ENCODE measurements around the gene CNNM2. TPM values are rescaled to one million over a fixed set of nuclear protein-coding genes. Genes with fewer than 3 reads are reported as not detected.
"Not testable (repeated sequence)": the region's sequence is repeated elsewhere in the genome, so short reads cannot be mapped to it uniquely, and the experiment has no call there.

CNNM2 gene
- polyA plus RNA-seq, 3 donors, result 1.0 to 3.2 (median 1.9) TPM

DNA sequence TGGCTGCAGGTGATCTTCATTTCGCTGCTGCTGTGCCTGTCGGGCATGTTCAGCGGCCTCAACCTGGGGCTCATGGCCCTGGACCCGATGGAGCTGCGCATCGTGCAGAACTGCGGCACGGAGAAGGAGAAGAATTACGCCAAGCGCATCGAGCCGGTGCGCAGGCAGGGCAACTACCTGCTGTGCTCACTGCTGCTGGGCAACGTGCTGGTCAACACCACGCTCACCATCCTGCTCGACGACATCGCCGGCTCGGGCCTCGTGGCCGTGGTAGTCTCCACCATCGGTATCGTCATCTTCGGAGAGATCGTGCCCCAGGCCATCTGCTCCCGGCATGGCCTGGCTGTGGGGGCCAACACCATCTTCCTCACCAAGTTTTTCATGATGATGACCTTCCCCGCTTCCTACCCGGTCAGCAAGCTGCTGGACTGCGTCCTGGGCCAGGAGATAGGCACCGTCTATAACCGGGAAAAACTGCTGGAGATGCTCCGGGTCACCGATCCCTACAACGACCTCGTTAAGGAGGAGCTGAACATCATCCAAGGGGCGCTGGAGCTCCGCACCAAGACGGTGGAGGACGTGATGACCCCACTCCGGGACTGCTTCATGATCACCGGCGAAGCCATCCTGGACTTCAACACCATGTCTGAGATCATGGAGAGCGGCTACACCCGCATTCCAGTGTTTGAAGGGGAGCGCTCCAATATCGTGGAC lies 1.3 kb downstream of the CNNM2 start:
- 24 to 33% (median 28%) methylated on average over 46 to 47 of the region's 47 CpGs for WGBS, 3 donors
- no peak overlapping the region for H3K27ac ChIP-seq (ENCODE audit: low read depth, low read length)

DNA sequence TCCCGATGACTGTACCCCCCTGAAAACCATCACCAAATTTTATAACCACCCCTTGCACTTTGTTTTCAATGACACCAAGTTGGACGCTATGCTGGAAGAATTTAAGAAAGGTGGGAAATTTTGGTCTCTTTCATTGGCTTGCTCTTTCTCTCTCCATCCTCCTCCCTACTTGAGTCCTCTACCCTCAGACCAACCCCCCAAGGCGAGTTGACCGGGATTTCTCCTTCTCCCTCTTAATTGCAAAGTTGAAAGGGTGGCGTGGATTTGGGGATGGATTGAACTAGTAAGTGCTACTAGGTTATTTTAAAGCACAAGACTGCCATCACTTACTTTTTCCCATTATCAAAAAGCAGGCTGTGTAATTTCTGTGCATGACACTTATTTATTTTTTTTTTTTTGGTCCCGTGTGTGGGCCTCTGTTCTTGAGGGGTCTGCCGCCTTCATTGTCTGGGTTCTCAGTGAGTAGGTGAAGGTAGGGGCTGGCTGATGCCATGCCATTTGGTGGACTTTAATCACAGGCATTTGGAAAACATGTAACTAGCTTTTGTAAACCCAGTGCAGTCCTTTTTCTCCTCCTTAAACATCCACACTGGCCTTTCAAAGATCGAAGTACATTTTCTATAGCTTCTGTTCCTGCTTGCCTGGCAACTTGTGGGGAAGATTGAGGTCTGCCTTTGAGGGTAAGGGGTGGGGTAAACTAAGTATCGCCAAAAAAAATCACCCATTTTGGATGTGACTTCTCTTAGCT lies 2.1 kb downstream of the CNNM2 start:
- 61 to 66% (median 62%) methylated on average over 9 of the region's 9 CpGs for WGBS, 3 donors

GRCh38 chr10:102923601-102924000 lies 5.5 kb downstream of the CNNM2 start:
- H3K27ac ChIP-seq (ENCODE audit: low read depth, low read length), result no peak overlapping the region

More for the DNA sequence above, 2.1 kb downstream of the CNNM2 start:
- H3K27ac ChIP-seq (ENCODE audit: low read depth, low read length), result no peak overlapping the region

DNA sequence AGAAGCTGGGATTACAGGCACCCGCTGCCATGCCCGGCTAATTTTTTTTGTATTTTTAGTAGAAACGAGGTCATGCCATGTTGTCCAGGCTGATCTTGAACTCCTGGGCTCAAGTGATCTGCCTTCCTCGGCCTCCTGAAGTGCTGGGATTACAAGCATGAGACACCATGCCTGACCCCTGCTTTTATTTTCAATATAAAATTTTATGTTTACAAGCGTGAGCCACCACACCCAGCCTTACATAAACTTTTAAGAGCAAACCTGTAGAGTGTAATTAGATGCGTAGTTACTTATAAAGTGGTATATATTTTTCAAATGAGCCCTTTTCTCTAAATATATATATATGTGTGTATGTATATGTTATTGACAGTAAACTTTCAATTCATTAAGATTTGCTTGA lies 8.7 kb downstream of the CNNM2 start:
- 93 to 95% (median 93%) methylated on average over 6 of the region's 6 CpGs for WGBS, 3 donors
- H3K27ac ChIP-seq (ENCODE audit: low read depth, low read length), result no peak overlapping the region

DNA sequence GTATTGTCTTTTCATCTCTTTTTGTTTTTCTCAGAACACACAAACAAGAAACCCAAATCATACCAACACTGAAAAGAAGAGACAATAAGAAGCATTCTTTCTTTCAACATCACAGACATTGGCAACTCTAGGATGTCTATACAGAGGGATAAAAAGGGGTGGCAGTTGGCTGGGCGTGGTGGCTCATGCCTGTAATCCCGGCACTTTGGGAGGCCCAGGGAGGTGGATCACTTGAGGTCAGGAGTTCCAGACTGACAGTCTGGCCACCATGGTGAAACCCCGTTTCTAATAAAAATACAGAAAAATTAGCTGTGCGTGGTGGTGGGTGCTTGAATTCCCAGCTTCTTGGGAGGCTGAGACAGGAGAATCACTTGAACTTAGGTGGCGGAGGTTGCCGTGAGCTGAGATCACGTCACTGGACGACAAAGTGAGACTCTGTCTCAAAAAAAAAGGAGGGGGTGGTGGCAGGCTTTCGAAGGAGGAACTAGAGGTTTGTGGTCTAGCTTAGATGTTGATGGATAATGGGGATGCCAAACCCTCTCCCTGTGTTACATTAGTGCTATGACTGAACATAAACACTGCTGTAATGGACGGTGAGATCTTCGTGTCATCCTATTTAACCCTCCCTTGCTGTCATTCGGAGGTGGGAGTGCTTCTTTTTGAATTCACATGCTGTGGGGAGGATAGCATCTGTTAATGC lies 9.4 kb downstream of the CNNM2 start:
- 52 to 90% (median 62%) methylated on average over 12 of the region's 12 CpGs for WGBS, 3 donors
- no peak overlapping the region for H3K27ac ChIP-seq (ENCODE audit: low read depth, low read length)

DNA sequence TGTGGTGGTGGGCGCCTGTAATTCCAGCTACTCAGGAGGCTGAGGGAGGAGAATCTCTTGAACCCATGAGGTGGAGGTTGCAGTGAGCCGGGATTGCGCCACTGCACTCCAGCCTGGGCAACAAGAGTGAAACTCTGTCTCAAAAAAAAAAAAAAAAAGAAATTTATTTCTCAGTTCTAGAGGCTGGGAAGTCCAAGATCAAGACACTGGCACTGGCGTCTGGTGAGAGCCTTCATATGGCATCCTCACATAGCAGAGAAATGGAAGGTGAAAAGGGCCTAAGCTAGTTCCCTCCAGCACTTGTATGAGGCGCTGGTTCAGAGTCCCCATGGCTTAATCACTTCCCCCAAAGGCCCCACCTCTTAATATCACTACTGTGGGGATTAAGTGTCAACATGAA lies 10.3 kb downstream of the CNNM2 start:
- H3K27ac ChIP-seq (ENCODE audit: low read depth, low read length), result not testable (repeated sequence)
- 98 to 100% (median 99%) methylated on average over 5 of the region's 5 CpGs for WGBS, 3 donors

- H3K27ac ChIP-seq (ENCODE audit: low read depth, low read length), result no peak overlapping the region
- WGBS, 3 donors, result 89 to 96% (median 95%) methylated on average over 2 of the region's 2 CpGs
Measured at GRCh38 chr10:102930720-102931119, 12.6 kb downstream of the CNNM2 start.

DNA sequence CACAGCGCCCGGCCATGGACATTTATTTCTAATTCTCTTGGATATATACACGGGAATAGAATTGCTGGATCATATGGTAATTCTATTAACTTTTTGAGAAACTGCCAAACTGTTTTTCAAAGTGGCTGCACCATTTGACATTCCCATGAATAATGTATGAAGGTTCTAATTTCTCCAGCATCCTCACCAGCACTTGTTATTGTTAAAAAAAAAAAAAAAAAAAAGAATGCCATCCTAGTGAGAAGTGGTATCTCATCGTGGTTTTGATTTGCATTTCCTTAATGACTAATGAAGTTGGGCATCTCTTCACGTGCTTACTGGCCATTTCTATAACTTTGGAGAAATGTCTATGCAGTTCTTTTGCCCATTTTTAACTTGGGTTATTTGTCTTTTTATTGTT lies 13.5 kb downstream of the CNNM2 start:
- WGBS, 3 donors, result 78 to 90% (median 82%) methylated on average over 5 of the region's 5 CpGs
- H3K27ac ChIP-seq (ENCODE audit: low read depth, low read length), result no peak overlapping the region

DNA sequence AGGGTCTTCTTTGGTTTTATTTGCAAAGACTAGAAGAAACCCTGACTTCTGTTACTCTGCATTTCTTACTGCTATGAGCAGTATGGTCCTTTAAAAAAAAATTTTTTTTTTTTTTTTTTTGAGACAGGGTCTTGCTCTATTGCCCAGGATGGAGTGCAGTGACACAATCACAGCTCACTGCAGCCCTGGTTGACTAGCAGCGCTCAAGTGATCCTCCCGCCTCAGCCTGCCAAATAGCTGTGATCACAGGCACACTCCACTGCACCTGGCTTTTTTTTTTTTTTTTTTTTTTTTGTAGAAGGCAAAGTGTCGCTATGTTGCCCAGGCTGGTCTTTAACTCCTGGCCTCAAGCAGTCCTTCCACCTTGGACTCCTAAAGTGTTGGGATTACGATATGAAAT lies 17.4 kb downstream of the CNNM2 start:
- WGBS, 3 donors, result 95 to 97% (median 95%) methylated on average over 4 of the region's 4 CpGs
- no peak overlapping the region for H3K27ac ChIP-seq (ENCODE audit: low read depth, low read length)

GRCh38 chr10:102935939-102936605 lies 18.0 kb downstream of the CNNM2 start:
- WGBS, 3 donors, result 72 to 95% (median 87%) methylated on average over 3 of the region's 3 CpGs
- H3K27ac ChIP-seq (ENCODE audit: low read depth, low read length), result no peak overlapping the region

DNA sequence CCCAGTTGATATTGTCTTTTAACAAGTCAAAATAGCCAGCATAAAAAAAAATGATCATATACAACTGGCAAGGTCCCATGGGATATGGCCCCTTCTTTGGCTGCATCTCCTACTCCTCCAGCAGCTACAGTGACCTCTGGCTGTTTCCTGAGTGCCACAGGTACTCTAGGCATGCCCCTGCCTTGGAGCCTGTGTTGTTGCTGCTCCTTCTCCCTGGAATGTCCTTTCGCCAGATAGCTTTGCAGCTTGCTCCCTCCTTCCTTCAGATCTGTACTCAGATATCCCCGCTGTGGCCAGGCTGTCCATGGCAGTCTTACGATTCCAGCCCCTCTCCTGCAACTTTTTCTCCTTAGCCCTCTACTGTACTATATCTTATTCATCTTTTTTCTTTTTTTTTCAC lies 23.3 kb downstream of the CNNM2 start:
- 91 to 98% (median 94%) methylated on average over 3 of the region's 3 CpGs for WGBS, 3 donors
- no peak overlapping the region for H3K27ac ChIP-seq (ENCODE audit: low read depth, low read length)

DNA sequence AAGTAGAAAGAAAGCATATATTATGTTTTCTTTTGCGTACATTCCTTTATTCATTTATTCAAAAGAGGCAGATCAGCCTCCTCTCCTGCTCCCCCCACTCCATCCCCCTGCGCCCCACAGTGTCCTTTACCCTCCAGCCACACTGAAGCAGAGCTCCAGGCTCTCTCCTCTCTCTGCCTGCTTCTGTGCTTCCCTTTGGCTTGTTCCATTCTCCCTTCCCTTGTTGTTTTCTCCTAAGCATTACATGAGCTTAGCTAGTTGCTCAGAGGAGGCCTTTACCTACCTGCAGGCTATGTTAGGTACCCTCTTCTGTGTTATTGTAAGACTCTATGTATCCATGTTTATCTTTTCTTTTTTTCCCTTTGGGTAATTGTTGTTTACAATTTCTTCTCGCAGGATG lies 27.4 kb downstream of the CNNM2 start:
- WGBS, 3 donors, result 84 to 93% (median 88%) methylated on average over 3 of the region's 3 CpGs
- H3K27ac ChIP-seq (ENCODE audit: low read depth, low read length), result no peak overlapping the region

- H3K27ac ChIP-seq (ENCODE audit: low read depth, low read length), result no peak overlapping the region
- WGBS, 3 donors, result 82 to 95% (median 93%) methylated on average over 2 of the region's 2 CpGs
Measured at GRCh38 chr10:102945962-102946361, 27.9 kb downstream of the CNNM2 start.

- H3K27ac ChIP-seq (ENCODE audit: low read depth, low read length), result no peak overlapping the region
- WGBS, 3 donors, result 84 to 95% (median 93%) methylated on average over 2 of the region's 2 CpGs
Measured at GRCh38 chr10:102946992-102947391, 28.9 kb downstream of the CNNM2 start.

DNA sequence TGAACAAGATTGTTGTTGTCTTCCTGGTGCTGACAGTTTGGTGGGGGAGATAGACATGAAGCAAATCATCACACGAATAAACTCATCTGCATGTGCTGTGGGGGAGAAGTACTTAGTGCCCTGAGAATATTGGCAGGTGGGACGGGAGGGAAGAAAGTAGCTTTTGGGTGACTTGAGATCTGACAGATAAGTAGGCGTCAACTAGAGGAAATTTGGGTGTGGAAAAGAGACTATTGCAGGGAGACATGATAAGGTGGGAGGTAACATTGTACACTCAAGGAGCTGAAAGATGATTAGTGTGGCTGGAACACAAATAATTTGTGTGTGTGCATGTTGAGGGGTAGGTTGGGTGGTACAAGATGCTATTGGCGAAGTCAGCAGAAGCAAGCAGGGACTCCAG lies 30.1 kb downstream of the CNNM2 start:
- WGBS, 3 donors, result 85 to 91% (median 91%) methylated on average over 4 of the region's 4 CpGs

DNA sequence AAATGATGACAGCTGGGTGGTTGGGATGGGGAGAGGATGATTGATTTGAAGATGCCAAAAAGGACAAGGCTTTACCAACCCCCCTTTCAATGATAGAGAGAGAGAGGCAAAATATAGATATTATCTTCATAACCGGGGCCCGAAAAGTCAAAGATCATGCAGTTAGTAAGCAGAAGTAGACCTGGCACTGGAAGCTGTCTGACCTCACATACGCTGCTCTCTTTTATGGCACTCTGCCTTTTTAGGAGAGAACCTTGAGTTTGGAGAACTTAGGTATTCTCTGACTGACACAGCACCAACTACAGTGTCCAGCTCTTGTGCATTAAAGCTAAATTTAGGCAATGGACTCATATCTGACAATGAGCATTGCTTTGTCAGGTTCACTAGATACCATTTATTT lies 30.7 kb downstream of the CNNM2 start:
- WGBS, 3 donors, result 94 to 96% (median 94%) methylated on average over 3 of the region's 3 CpGs
- H3K27ac ChIP-seq (ENCODE audit: low read depth, low read length), result no peak overlapping the region

More for the DNA sequence above, 30.1 kb downstream of the CNNM2 start:
- no peak overlapping the region for H3K27ac ChIP-seq (ENCODE audit: low read depth, low read length)

DNA sequence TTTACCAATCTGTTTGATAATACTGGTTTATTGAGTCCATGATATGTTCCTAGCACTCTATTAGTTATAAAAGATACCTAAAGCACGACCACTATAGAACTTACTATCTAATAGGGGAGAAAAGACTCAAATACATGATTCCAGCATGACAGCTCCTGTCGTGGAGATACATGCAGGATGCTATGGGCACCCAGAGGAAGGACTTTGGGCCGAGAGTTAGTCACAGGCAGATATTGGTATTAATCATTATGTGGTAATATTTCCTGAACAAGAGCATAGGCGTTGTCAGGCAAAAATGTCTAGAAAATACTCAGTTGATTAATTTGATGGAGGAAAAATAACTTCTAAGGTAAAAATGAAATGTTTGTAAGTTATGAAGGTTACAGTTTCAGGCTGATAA lies 31.8 kb downstream of the CNNM2 start:
- WGBS, 3 donors, result 77 to 78% (median 78%) methylated on average over 4 of the region's 4 CpGs

DNA sequence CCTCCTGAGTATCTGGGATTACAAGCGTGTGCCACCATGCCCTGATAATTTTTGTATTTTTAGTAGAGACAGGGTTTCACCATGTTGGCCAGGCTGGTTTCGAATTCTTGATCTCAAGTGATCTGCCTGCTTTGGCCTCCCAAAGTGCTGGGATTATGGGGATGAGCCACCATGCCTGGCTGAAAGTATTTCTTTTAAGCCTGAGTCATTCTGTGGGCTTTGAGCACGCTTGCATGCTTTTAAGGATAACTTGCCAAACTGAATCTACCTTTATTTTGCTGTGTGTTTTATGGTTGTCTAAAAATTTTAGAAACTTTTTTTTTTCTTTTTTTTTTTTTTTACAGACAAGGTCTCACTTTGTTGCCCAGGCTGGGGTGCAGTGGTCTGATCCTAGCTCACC lies 33.2 kb downstream of the CNNM2 start:
- 89 to 97% (median 95%) methylated on average over 3 of the region's 3 CpGs for WGBS, 3 donors

More for the DNA sequence above, 31.8 kb downstream of the CNNM2 start:
- no peak overlapping the region for H3K27ac ChIP-seq (ENCODE audit: low read depth, low read length)

DNA sequence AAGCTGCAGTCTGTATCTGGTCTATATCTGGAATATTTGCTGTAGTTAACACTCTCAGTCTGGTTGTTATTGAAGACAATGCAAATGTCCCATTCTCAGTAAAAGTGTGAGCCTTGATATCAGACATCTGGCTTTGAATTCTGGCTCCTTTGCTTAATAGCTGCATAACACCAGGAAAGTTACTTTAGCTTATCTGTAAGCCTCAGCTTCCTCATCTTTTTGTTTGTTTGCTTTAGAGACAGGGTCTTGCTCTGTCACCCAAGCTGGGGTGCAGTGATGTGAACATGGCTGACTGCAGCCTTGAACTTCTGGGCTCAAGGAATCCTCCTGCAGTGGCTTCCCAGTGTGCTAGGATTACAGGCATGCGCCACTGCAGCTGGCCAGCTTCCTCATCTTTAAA lies 41.3 kb downstream of the CNNM2 start:
- H3K27ac ChIP-seq (ENCODE audit: low read depth, low read length), result no peak overlapping the region
- WGBS, 3 donors, result 90 to 100% (median 95%) methylated on average over 1 of the region's 1 CpG

More for the DNA sequence above, 33.2 kb downstream of the CNNM2 start:
- no peak overlapping the region for H3K27ac ChIP-seq (ENCODE audit: low read depth, low read length)
